ENCODE measurements around the gene TLR8. TPM values are rescaled to one million over a fixed set of nuclear protein-coding genes. Genes with fewer than 3 reads are reported as not detected.

The TLR8 gene
- total and polyA plus RNA-seq, 2 of the 4 experiments (the other 2 are of a cell fraction), result not detected

- Histone ChIP-seq H2AK9ac (replicated peaks; ENCODE audit: low read depth, low read length, poor library complexity) (no peak overlapping the region), H3K23ac (ENCODE audit: low read depth, low read length) (no peak overlapping the region), H3K27me3 (ENCODE audit: control insufficient read depth, insufficient read depth, low read length) (no peaks in the 10 kb centered on the region), H3K36me3 (ENCODE audit: control insufficient read depth, insufficient read depth, low read length) (no peaks in the 10 kb centered on the region), H2AK5ac (ENCODE audit: low read depth, low read length) (no peak overlapping the region), H4K8ac (ENCODE audit: low read depth in 2 of 2, low read length in 2 of 2) (no peak overlapping the region), H2BK5ac (ENCODE audit: low read depth, low read length, poor library complexity, severe bottlenecking) (no peak overlapping the region), H3K27ac (ENCODE audit: insufficient read depth, low read length) (no peak overlapping the region), H2BK15ac (ENCODE audit: low read depth, low read length) (no peak overlapping the region), H4K91ac (ENCODE audit: insufficient read depth, low read depth, low read length) (no peak overlapping the region), H2AFZ (replicated peaks; ENCODE audit: low read length, poor library complexity) (no peak overlapping the region), H4K20me1 (ENCODE audit: insufficient read depth, low read length) (no peaks in the 10 kb centered on the region), H3K4me1 (ENCODE audit: control insufficient read depth, insufficient read depth, low read length) (no peaks in the 10 kb centered on the region), H3K79me1 (ENCODE audit: low read depth in 1 of 2, low read length in 2 of 2) (no peaks in the 10 kb centered on the region), H4K5ac (ENCODE audit: low read depth, low read length) (no peak overlapping the region), H2BK120ac (ENCODE audit: low read depth, low read length) (no peak overlapping the region), H3K9ac (ENCODE audit: low read depth, low read length) (no peak overlapping the region), H3K14ac (replicated peaks; ENCODE audit: low read depth, low read length) (no peak overlapping the region), H3K4ac (ENCODE audit: low read depth, low read length) (no peak overlapping the region), H3K4me3 (ENCODE audit: insufficient read depth, low read depth, low read length) (no peak overlapping the region), H2BK20ac (ENCODE audit: low read depth, low read length) (no peak overlapping the region), H3K9me1 (ENCODE audit: insufficient read depth, low read length) (no peaks in the 10 kb centered on the region), H3K9me3 (ENCODE audit: control insufficient read depth, insufficient read depth, low read length) (no peaks in the 10 kb centered on the region), H3K18ac (ENCODE audit: low read depth, low read length) (no peak overlapping the region), H3K4me2 (ENCODE audit: low read depth, low read length) (no peak overlapping the region), H3K56ac (ENCODE audit: extremely low read depth, insufficient read depth, low read length) (no peak overlapping the region)
- intact Hi-C loops (cut with micrococcal nuclease) (no loop called here), in situ Hi-C loops (cut with MboI; ENCODE audit: low sequenced_read_pairs) (no loop called here), dilution Hi-C loops (cut with HindIII; ENCODE audit: low sequenced_read_pairs, unreplicated experiment) (no loop called here)
- BruUV-seq (replicated peaks), result no TSS peak
- TF ChIP-seq RCOR1 (IDR thresholded peaks at IDR 0.05; ENCODE audit: insufficient replicate concordance, low read length), result no peak
- no peak for TF ChIP-seq CTCF (conservative IDR thresholded peaks at IDR 0.05; ENCODE audit: low read depth, low read length)
- no peak for TF ChIP-seq BHLHE40 (IDR thresholded peaks at IDR 0.05; ENCODE audit: low read depth, low read length)
- TF ChIP-seq MAFK (IDR thresholded peaks at IDR 0.05; ENCODE audit: low read depth, low read length), result no peak
- no peak for TF ChIP-seq FOS (IDR thresholded peaks at IDR 0.05; ENCODE audit: low read depth, low read length)
- no peak for TF ChIP-seq CEBPB (IDR thresholded peaks at IDR 0.05; ENCODE audit: low read depth, low read length)
- no peak for TF ChIP-seq RFX5 (IDR thresholded peaks at IDR 0.05; ENCODE audit: low read depth, low read length)
- TF ChIP-seq SMC3 (IDR thresholded peaks at IDR 0.05; ENCODE audit: low read depth, low read length), result no peak
- TF ChIP-seq RAD21 (IDR thresholded peaks at IDR 0.05; ENCODE audit: low read length), result no peak
- TF ChIP-seq CHD1 (IDR thresholded peaks at IDR 0.05; ENCODE audit: low read depth, low read length), result no peak
- no peak for TF ChIP-seq POLR2A (IDR thresholded peaks at IDR 0.05; ENCODE audit: low read depth, low read length)
- TF ChIP-seq MXI1 (IDR thresholded peaks at IDR 0.05; ENCODE audit: borderline replicate concordance, low read depth, low read length), result no peak
- no peak for TF ChIP-seq ELK1 (IDR thresholded peaks at IDR 0.05; ENCODE audit: borderline replicate concordance, low read depth, low read length)
- CTCF ChIA-PET, result no interaction called here
- POLR2A ChIA-PET (ENCODE audit: unreplicated experiment), result no interaction called here
- DNase-seq (no peak), ATAC-seq (ENCODE audit: low read depth) (no peak)
- no CpG with 5 or more reads among the region's 2 CpGs for WGBS, 2 experiments (ENCODE audit: extremely low coverage in 2 of 2, insufficient read length in 1 of 2)
Observed at GRCh38 chrX:12930150-12930549, 23.7 kb downstream of the TLR8 start.

Measured in IMR-90 (cell line).